A549 (cell line): ENCODE data around the gene TMEM273.

Experiments used
- CHD2 ChIP-seq: fragments of 150-350 bp; IDR thresholded peaks from 2 replicates; pipeline ENCODE4 v1.6.1; 2014; ENCODE audit warnings: low read length; ENCODE audit not compliant: partially characterized antibody
- JUN ChIP-seq, 2 experiments: fragments of >200 bp; sonication (Bioruptor Twin); formaldehyde crosslinking; IDR thresholded peaks; 2 replicates in 1 of 2; 3 replicates in 1 of 2; pipeline ENCODE4 v1.6.1; 2016 to 2017
- MAFK ChIP-seq: fragments of 450-650 bp; IDR thresholded peaks from 2 replicates; pipeline ENCODE4 v1.6.1; 2014; ENCODE audit not compliant: partially characterized antibody
- MAX ChIP-seq: IDR thresholded peaks from 2 replicates; pipeline ENCODE4 v1.6.1; 2012
- MAZ ChIP-seq: fragments of 150-350 bp; IDR thresholded peaks from 2 replicates; pipeline ENCODE4 v1.6.1; 2014; ENCODE audit warnings: antibody characterized with exemption, low read depth, low read length, borderline replicate concordance
- NFE2L2 ChIP-seq: fragments of 150-350 bp; conservative IDR thresholded peaks from 2 replicates; pipeline ENCODE4 v1.6.1; 2014; ENCODE audit warnings: low read length
- POLR2A ChIP-seq: IDR thresholded peaks from 2 replicates; pipeline ENCODE4 v1.6.1; 2012; ENCODE audit warnings: mild to moderate bottlenecking, low read length
- RAD21 ChIP-seq, 2 experiments: fragments of >200 bp in 1 of 2; sonication (Bioruptor Twin) in 1 of 2; formaldehyde crosslinking in 1 of 2; IDR thresholded peaks in 1 of 2; conservative IDR thresholded peaks in 1 of 2; 2 replicates in 1 of 2; 3 replicates in 1 of 2; pipeline ENCODE4 v1.6.1; 2012 to 2018; ENCODE audit warnings: inconsistent platforms in 1 of 2
- REST ChIP-seq: fragments of 200-600 bp; sonication (generic); IDR thresholded peaks from 2 replicates; pipeline ENCODE4 v1.6.1; 2016; ENCODE audit warnings: antibody characterized with exemption, mild to moderate bottlenecking, moderate library complexity
- SMC3 ChIP-seq: fragments of >200 bp; sonication (Bioruptor Twin); formaldehyde crosslinking; IDR thresholded peaks from 3 replicates; pipeline ENCODE4 v1.6.1; 2018; ENCODE audit warnings: inconsistent platforms
- USF2 ChIP-seq: fragments of 450-650 bp; IDR thresholded peaks from 2 replicates; pipeline ENCODE4 v1.6.1; 2014; ENCODE audit warnings: antibody characterized with exemption
- ZC3H11A ChIP-seq: fragments of 450-650 bp; IDR thresholded peaks from 2 replicates; pipeline ENCODE4 v1.6.1; 2014; ENCODE audit warnings: antibody characterized with exemption, mild to moderate bottlenecking
- TF ChIP-seq, protein P1 (sequence below): fragments of >200 bp; sonication (Bioruptor Twin); formaldehyde crosslinking; IDR thresholded peaks from 3 replicates; pipeline ENCODE4 v1.5.1; 2016

- TF ChIP-seq, protein P1, sequence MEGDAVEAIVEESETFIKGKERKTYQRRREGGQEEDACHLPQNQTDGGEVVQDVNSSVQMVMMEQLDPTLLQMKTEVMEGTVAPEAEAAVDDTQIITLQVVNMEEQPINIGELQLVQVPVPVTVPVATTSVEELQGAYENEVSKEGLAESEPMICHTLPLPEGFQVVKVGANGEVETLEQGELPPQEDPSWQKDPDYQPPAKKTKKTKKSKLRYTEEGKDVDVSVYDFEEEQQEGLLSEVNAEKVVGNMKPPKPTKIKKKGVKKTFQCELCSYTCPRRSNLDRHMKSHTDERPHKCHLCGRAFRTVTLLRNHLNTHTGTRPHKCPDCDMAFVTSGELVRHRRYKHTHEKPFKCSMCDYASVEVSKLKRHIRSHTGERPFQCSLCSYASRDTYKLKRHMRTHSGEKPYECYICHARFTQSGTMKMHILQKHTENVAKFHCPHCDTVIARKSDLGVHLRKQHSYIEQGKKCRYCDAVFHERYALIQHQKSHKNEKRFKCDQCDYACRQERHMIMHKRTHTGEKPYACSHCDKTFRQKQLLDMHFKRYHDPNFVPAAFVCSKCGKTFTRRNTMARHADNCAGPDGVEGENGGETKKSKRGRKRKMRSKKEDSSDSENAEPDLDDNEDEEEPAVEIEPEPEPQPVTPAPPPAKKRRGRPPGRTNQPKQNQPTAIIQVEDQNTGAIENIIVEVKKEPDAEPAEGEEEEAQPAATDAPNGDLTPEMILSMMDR = no peak
- TF ChIP-seq RAD21 (conservative IDR thresholded peaks at IDR 0.05 in 1 of 2, IDR thresholded peaks at IDR 0.05 in 1 of 2) (no peak), MAX (no peak), JUN (IDR thresholded peaks at IDR 0.05) (no peak), NFE2L2 (no peak), POLR2A (no peak), REST (no peak), ZC3H11A (no peak), CHD2 (no peak), MAZ (no peak), SMC3 (no peak), USF2 (no peak), MAFK (no peak)
Measured at GRCh38 chr10:49231086-49231820, 43.1 kb upstream of the TMEM273 start.
